ENCODE results near the gene UST. TPM values are rescaled to one million over a fixed set of nuclear protein-coding genes. Genes with fewer than 3 reads are reported as not detected.

UST gene
- polyA plus RNA-seq, 1 donor (not counting 4 experiments of a cell fraction or from before 2014, with no cell fraction given) = 6.1 TPM

- Histone ChIP-seq H3K4me1 (ENCODE audit: control insufficient read depth, extremely low read depth, insufficient read depth, low read length) (peaks cover 13% of the 10 kb centered on the region), H3K4me3 (ENCODE audit: control insufficient read depth in 2 of 3, extremely low read depth in 1 of 3, insufficient read depth in 2 of 3, low read depth in 1 of 3, low read length in 3 of 3) (no peak overlapping the region), H3K9me1 (ENCODE audit: control insufficient read depth, extremely low read depth, insufficient read depth, low read length) (no peaks in the 10 kb centered on the region), H4K20me1 (ENCODE audit: control insufficient read depth, extremely low read depth, insufficient read depth, low read length) (no peaks in the 10 kb centered on the region), H3K27ac (ENCODE audit: control insufficient read depth, insufficient read depth, low read length) (no peak overlapping the region), H3K9me3 (ENCODE audit: control insufficient read depth, low read depth, low read length) (no peaks in the 10 kb centered on the region), H2AFZ (ENCODE audit: control insufficient read depth, low read length) (no peak overlapping the region), H3K79me2 (ENCODE audit: control insufficient read depth, insufficient read depth, low read length) (no peaks in the 10 kb centered on the region), H3K27me3 (ENCODE audit: control insufficient read depth, extremely low read depth, insufficient read depth, low read length) (no peaks in the 10 kb centered on the region), H3K9ac (ENCODE audit: control insufficient read depth, extremely low read depth, insufficient read depth, low read length) (no peak overlapping the region), H3K4me2 (ENCODE audit: control insufficient read depth, extremely low read depth, insufficient read depth, low read depth, low read length) (no peak overlapping the region), H3K36me3 (ENCODE audit: control insufficient read depth in 2 of 2, extremely low read depth in 1 of 2, insufficient read depth in 2 of 2, low read length in 2 of 2) (no peaks in the 10 kb centered on the region)
- DNase-seq (ENCODE audit: low read depth, low spot score) (no peak), FAIRE-seq (no peak)
- dilution Hi-C loops (cut with MboI; ENCODE audit: extremely low pct_ligation_motif_present, low sequenced_read_pairs) = loop anchor here (25.0 kb wide), 1 partner anchor 336 kb away; the partner anchor contains the start of gene SUMO4
- TF ChIP-seq CTCF (optimal IDR thresholded peaks at IDR 0.05 in 1 of 3, IDR thresholded peaks at IDR 0.05 in 1 of 3, conservative IDR thresholded peaks at IDR 0.05 in 1 of 3; ENCODE audit: extremely low read depth in 1 of 3, insufficient read depth in 2 of 3, low read length in 3 of 3) = no peak
- TF ChIP-seq EZH2 (IDR thresholded peaks at IDR 0.05; ENCODE audit: low read length) = no peak
Measured at GRCh38 chr6:149076355-149076734, 329.5 kb downstream of the UST start.

GRCh38 chr6:149077208-149077607, 330.4 kb downstream of the UST start:
- no peaks in the 10 kb centered on the region for H3K9me3 ChIP-seq (ENCODE audit: control insufficient read depth, low read depth, low read length)
- dilution Hi-C loops (cut with MboI; ENCODE audit: extremely low pct_ligation_motif_present, low sequenced_read_pairs) = loop anchor here (25.0 kb wide), 1 partner anchor 335 kb away; the partner anchor contains the start of gene SUMO4
- H4K20me1 ChIP-seq (ENCODE audit: control insufficient read depth, extremely low read depth, insufficient read depth, low read length) = no peaks in the 10 kb centered on the region
- no peak overlapping the region for H3K4me3 ChIP-seq (ENCODE audit: control insufficient read depth in 2 of 3, extremely low read depth in 1 of 3, insufficient read depth in 2 of 3, low read depth in 1 of 3, low read length in 3 of 3)
- no peaks in the 10 kb centered on the region for H3K27me3 ChIP-seq (ENCODE audit: control insufficient read depth, extremely low read depth, insufficient read depth, low read length)
- no peaks in the 10 kb centered on the region for H3K79me2 ChIP-seq (ENCODE audit: control insufficient read depth, insufficient read depth, low read length)
- peaks cover 13% of the 10 kb centered on the region for H3K4me1 ChIP-seq (ENCODE audit: control insufficient read depth, extremely low read depth, insufficient read depth, low read length)
- no peak for FAIRE-seq
- H3K9ac ChIP-seq (ENCODE audit: control insufficient read depth, extremely low read depth, insufficient read depth, low read length) = no peak overlapping the region
- TF ChIP-seq CTCF (optimal IDR thresholded peaks at IDR 0.05 in 1 of 3, IDR thresholded peaks at IDR 0.05 in 1 of 3, conservative IDR thresholded peaks at IDR 0.05 in 1 of 3; ENCODE audit: extremely low read depth in 1 of 3, insufficient read depth in 2 of 3, low read length in 3 of 3) = no peak
- no peak for TF ChIP-seq EZH2 (IDR thresholded peaks at IDR 0.05; ENCODE audit: low read length)
- no peak overlapping the region for H3K4me2 ChIP-seq (ENCODE audit: control insufficient read depth, extremely low read depth, insufficient read depth, low read depth, low read length)
- no peaks in the 10 kb centered on the region for H3K36me3 ChIP-seq (ENCODE audit: control insufficient read depth in 2 of 2, extremely low read depth in 1 of 2, insufficient read depth in 2 of 2, low read length in 2 of 2)
- H2AFZ ChIP-seq (ENCODE audit: control insufficient read depth, low read length) = no peak overlapping the region
- H3K27ac ChIP-seq (ENCODE audit: control insufficient read depth, insufficient read depth, low read length) = no peak overlapping the region
- no peak for DNase-seq (ENCODE audit: low read depth, low spot score)
- H3K9me1 ChIP-seq (ENCODE audit: control insufficient read depth, extremely low read depth, insufficient read depth, low read length) = no peaks in the 10 kb centered on the region
